Ishikawa (cell line): ENCODE measurements around the gene FAM50A.

ENCODE experiments used
- RAD21 ChIP-seq: IDR thresholded peaks from 2 replicates; pipeline ENCODE4 v1.6.1; 2012; ENCODE audit warnings: low read depth
- USF1 ChIP-seq: IDR thresholded peaks from 2 replicates; pipeline ENCODE4 v1.6.1; 2012
- YY1 ChIP-seq: IDR thresholded peaks from 2 replicates; pipeline ENCODE4 v1.6.1; 2012; ENCODE audit warnings: low read depth
- TF ChIP-seq, protein P1 (sequence below): IDR thresholded peaks from 2 replicates; pipeline ENCODE4 v1.6.1; 2012; ENCODE audit warnings: low read depth, mild to moderate bottlenecking
- TF ChIP-seq, protein P2 (sequence below): IDR thresholded peaks from 2 replicates; pipeline ENCODE4 v1.6.1; 2012

DNA sequence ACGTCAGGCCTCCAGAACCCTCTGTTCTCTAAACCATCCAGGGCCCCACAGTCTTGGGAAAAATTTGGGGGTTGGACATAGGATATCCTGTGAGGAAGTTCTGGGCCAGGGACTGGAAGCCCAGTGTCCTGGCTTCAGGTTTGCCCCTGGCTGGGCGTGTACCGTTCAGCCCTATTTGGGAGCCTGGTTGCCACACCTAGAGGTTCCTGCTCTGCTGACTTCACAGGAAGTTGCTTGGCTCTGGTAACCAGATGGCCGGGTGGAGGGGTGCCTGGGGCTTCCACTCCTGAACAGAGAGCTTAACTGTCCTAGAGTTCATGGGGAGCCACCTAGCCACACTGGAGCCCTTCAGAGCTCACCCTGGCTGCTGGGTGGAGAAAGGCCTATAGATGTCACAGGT lies 31.5 kb upstream of the FAM50A start:
- TF ChIP-seq, protein P1, sequence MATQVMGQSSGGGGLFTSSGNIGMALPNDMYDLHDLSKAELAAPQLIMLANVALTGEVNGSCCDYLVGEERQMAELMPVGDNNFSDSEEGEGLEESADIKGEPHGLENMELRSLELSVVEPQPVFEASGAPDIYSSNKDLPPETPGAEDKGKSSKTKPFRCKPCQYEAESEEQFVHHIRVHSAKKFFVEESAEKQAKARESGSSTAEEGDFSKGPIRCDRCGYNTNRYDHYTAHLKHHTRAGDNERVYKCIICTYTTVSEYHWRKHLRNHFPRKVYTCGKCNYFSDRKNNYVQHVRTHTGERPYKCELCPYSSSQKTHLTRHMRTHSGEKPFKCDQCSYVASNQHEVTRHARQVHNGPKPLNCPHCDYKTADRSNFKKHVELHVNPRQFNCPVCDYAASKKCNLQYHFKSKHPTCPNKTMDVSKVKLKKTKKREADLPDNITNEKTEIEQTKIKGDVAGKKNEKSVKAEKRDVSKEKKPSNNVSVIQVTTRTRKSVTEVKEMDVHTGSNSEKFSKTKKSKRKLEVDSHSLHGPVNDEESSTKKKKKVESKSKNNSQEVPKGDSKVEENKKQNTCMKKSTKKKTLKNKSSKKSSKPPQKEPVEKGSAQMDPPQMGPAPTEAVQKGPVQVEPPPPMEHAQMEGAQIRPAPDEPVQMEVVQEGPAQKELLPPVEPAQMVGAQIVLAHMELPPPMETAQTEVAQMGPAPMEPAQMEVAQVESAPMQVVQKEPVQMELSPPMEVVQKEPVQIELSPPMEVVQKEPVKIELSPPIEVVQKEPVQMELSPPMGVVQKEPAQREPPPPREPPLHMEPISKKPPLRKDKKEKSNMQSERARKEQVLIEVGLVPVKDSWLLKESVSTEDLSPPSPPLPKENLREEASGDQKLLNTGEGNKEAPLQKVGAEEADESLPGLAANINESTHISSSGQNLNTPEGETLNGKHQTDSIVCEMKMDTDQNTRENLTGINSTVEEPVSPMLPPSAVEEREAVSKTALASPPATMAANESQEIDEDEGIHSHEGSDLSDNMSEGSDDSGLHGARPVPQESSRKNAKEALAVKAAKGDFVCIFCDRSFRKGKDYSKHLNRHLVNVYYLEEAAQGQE = no peak
- TF ChIP-seq RAD21 (no peak), YY1 (no peak), USF1 (no peak)
- TF ChIP-seq, protein P2, sequence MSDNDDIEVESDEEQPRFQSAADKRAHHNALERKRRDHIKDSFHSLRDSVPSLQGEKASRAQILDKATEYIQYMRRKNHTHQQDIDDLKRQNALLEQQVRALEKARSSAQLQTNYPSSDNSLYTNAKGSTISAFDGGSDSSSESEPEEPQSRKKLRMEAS = no peak
